Mesenchymal stem cell (in vitro differentiated cells and primary cell): Measurements from ENCODE around the gene OR2AJ1.

Source experiments
- DNase-seq: peaks from one replicate; pipeline ENCODE4 v3.0.0-alpha.2; 2013
- H2AFZ ChIP-seq: one replicate; pipeline ENCODE4 v1.6.1; 2013; ENCODE audit warnings: low read depth, mild to moderate bottlenecking, control low read depth, inconsistent platforms, low read length, moderate library complexity
- H2AK5ac ChIP-seq: 2 replicates; pipeline ENCODE4 v1.6.1; 2013; ENCODE audit warnings: low read length, moderate library complexity, mild to moderate bottlenecking, inconsistent platforms; ENCODE audit not compliant: severe bottlenecking
- H2BK120ac ChIP-seq: one replicate; pipeline ENCODE4 v1.6.1; 2013; ENCODE audit warnings: low read depth, mild to moderate bottlenecking, inconsistent platforms, low read length, moderate library complexity
- H2BK12ac ChIP-seq, 2 experiments: one replicate each; pipeline ENCODE4 v1.6.1; 2013; ENCODE audit warnings: inconsistent platforms in 2 of 2, low read length in 2 of 2, mild to moderate bottlenecking in 2 of 2, moderate library complexity in 2 of 2, control low read depth in 1 of 2
- H2BK15ac ChIP-seq: one replicate; pipeline ENCODE4 v1.6.1; 2013; ENCODE audit warnings: mild to moderate bottlenecking, low read depth, inconsistent platforms; ENCODE audit not compliant: poor library complexity, severe bottlenecking
- H2BK5ac ChIP-seq: 2 replicates; pipeline ENCODE4 v1.6.1; 2013; ENCODE audit warnings: low read depth, mild to moderate bottlenecking, low read length, control low read depth, inconsistent platforms; ENCODE audit not compliant: poor library complexity, severe bottlenecking
- H3K14ac ChIP-seq, 2 experiments: one replicate each; pipeline ENCODE4 v1.6.1; 2013; ENCODE audit warnings: inconsistent platforms in 2 of 2, low read length in 2 of 2, control low read depth in 1 of 2, mild to moderate bottlenecking in 1 of 2, moderate library complexity in 1 of 2
- H3K18ac ChIP-seq, 2 experiments: one replicate each; pipeline ENCODE4 v1.6.1; 2013; ENCODE audit warnings: inconsistent platforms in 2 of 2, low read length in 2 of 2, control low read depth in 1 of 2, low read depth in 1 of 2, mild to moderate bottlenecking in 1 of 2
- H3K23ac ChIP-seq, 2 experiments: one replicate each; pipeline ENCODE4 v1.6.1; 2013; ENCODE audit warnings: inconsistent platforms in 2 of 2, low read length in 2 of 2, mild to moderate bottlenecking in 2 of 2, moderate library complexity in 2 of 2, control low read depth in 1 of 2
- H3K27ac ChIP-seq: 2 replicates; pipeline ENCODE4 v1.5.1; 2013; ENCODE audit warnings: mild to moderate bottlenecking, moderate library complexity, low read length, control low read depth, inconsistent platforms; ENCODE audit not compliant: poor library complexity, severe bottlenecking
- H3K27me3 ChIP-seq, 2 experiments: 2 replicates each; pipeline versions ENCODE4 v1.6.1 to v1.7.0; 2013; ENCODE audit warnings: low read length in 2 of 2, mild to moderate bottlenecking in 2 of 2, moderate library complexity in 2 of 2, control low read depth in 1 of 2, inconsistent platforms in 1 of 2; ENCODE audit not compliant: control insufficient read depth in 1 of 2, insufficient read depth in 1 of 2
- H3K36me3 ChIP-seq, 2 experiments: 2 replicates each; pipeline versions ENCODE4 v1.6.1 to v1.7.0; 2013; ENCODE audit warnings: low read length in 2 of 2, control low read depth in 1 of 2, inconsistent platforms in 1 of 2, low read depth in 1 of 2, mild to moderate bottlenecking in 1 of 2; ENCODE audit not compliant: insufficient read depth in 2 of 2, control insufficient read depth in 1 of 2
- H3K4ac ChIP-seq, 2 experiments: one replicate each; pipeline ENCODE4 v1.6.1; 2013; ENCODE audit warnings: inconsistent platforms in 2 of 2, low read length in 2 of 2, mild to moderate bottlenecking in 2 of 2, moderate library complexity in 2 of 2, control low read depth in 1 of 2, low read depth in 1 of 2
- H3K4me1 ChIP-seq: 2 replicates; pipeline ENCODE4 v1.6.1; 2013; ENCODE audit warnings: low read depth, low read length, control low read depth; ENCODE audit not compliant: control insufficient read depth, insufficient read depth
- H3K4me2 ChIP-seq: 2 replicates; pipeline ENCODE4 v1.6.1; 2013; ENCODE audit warnings: low read length, mild to moderate bottlenecking, inconsistent platforms; ENCODE audit not compliant: poor library complexity, severe bottlenecking
- H3K4me3 ChIP-seq, 2 experiments: 2 replicates each; pipeline versions ENCODE4 v1.5.1 to v1.7.0; 2013; ENCODE audit warnings: low read length in 2 of 2, mild to moderate bottlenecking in 2 of 2, control low read depth in 1 of 2, low read depth in 1 of 2; ENCODE audit not compliant: insufficient read depth in 1 of 2
- H3K79me1 ChIP-seq: replicated peaks from 2 replicates; pipeline ENCODE4 v1.6.1; 2013; ENCODE audit warnings: mild to moderate bottlenecking, control low read depth, low read length, inconsistent platforms; ENCODE audit not compliant: poor library complexity, severe bottlenecking
- H3K9ac ChIP-seq: 2 replicates; pipeline ENCODE4 v1.7.0; 2013; ENCODE audit warnings: mild to moderate bottlenecking, low read length, moderate library complexity
- H3K9me3 ChIP-seq: 2 replicates; pipeline ENCODE4 v1.7.0; 2013; ENCODE audit warnings: mild to moderate bottlenecking, low read length; ENCODE audit not compliant: control insufficient read depth
- H4K8ac ChIP-seq: one replicate; pipeline ENCODE4 v1.6.1; 2013; ENCODE audit warnings: inconsistent platforms, mild to moderate bottlenecking, low read length, moderate library complexity
- H4K91ac ChIP-seq: one replicate; pipeline ENCODE4 v1.6.1; 2013; ENCODE audit warnings: mild to moderate bottlenecking, low read length, inconsistent platforms
- WGBS: methylation state at CpG from one replicate; pipeline ENCODE4 v1.1.7; 2013; ENCODE audit warnings: mixed read lengths; 5-methylcytosine and 5-hydroxymethylcytosine counted together

The OR2AJ1 gene

GRCh38 chr1:247953408-247953807 is 28.7 kb downstream of the OR2AJ1 start:
- H2BK120ac ChIP-seq = no peak overlapping the region
- no peak overlapping the region for H4K91ac ChIP-seq
- H3K4me1 ChIP-seq = no peaks in the 10 kb centered on the region
- H3K23ac ChIP-seq = no peak overlapping the region
- no peak overlapping the region for H3K27ac ChIP-seq
- no peak for DNase-seq
- peaks cover 11% of the 10 kb centered on the region for H3K9me3 ChIP-seq
- H3K9ac ChIP-seq = no peak overlapping the region
- no peak overlapping the region for H3K4me3 ChIP-seq
- H2BK12ac ChIP-seq = no peak overlapping the region
- H2AK5ac ChIP-seq = no peak overlapping the region
- H3K4me2 ChIP-seq = no peak overlapping the region
- H2BK15ac ChIP-seq = no peak overlapping the region
- H2AFZ ChIP-seq = no peak overlapping the region
- no peaks in the 10 kb centered on the region for H3K27me3 ChIP-seq
- H2BK5ac ChIP-seq = no peak overlapping the region
- no peak overlapping the region for H3K14ac ChIP-seq
- H4K8ac ChIP-seq = no peak overlapping the region
- H3K4ac ChIP-seq = no peak overlapping the region
- no peaks in the 10 kb centered on the region for H3K36me3 ChIP-seq
- H3K18ac ChIP-seq = no peak overlapping the region
- WGBS = 100% methylated on average over 1 of the region's 1 CpG
- no peaks in the 10 kb centered on the region for H3K79me1 ChIP-seq

GRCh38 chr1:247961791-247962190 is 37.1 kb downstream of the OR2AJ1 start:
- H3K36me3 ChIP-seq = no peaks in the 10 kb centered on the region
- DNase-seq = no peak
- H3K27me3 ChIP-seq = no peaks in the 10 kb centered on the region
- H3K4me3 ChIP-seq = no peak overlapping the region
- no peak overlapping the region for H4K91ac ChIP-seq
- no peak overlapping the region for H2BK12ac ChIP-seq
- H3K27ac ChIP-seq = no peak overlapping the region
- H3K4me1 ChIP-seq = no peaks in the 10 kb centered on the region
- no peak overlapping the region for H4K8ac ChIP-seq
- H2AK5ac ChIP-seq = no peak overlapping the region
- H3K9ac ChIP-seq = no peak overlapping the region
- H2AFZ ChIP-seq = no peak overlapping the region
- no peak overlapping the region for H3K23ac ChIP-seq
- H2BK15ac ChIP-seq = no peak overlapping the region
- no peaks in the 10 kb centered on the region for H3K79me1 ChIP-seq
- no peak overlapping the region for H3K4ac ChIP-seq
- H3K9me3 ChIP-seq = peaks cover 18% of the 10 kb centered on the region
- H3K14ac ChIP-seq = no peak overlapping the region
- no peak overlapping the region for H3K18ac ChIP-seq
- no peak overlapping the region for H2BK120ac ChIP-seq
- H3K4me2 ChIP-seq = no peak overlapping the region
- H2BK5ac ChIP-seq = no peak overlapping the region
- 20% methylated on average over 1 of the region's 3 CpGs for WGBS

- Histone ChIP-seq H3K14ac (no peak overlapping the region), H3K23ac (no peak overlapping the region), H2BK15ac (no peak overlapping the region), H3K4ac (no peak overlapping the region), H2BK5ac (no peak overlapping the region), H2AFZ (no peak overlapping the region), H2BK120ac (no peak overlapping the region), H3K18ac (no peak overlapping the region), H2AK5ac (no peak overlapping the region), H3K9ac (no peak overlapping the region), H3K36me3 (no peaks in the 10 kb centered on the region), H3K27me3 (no peaks in the 10 kb centered on the region), H3K79me1 (no peaks in the 10 kb centered on the region), H3K27ac (no peak overlapping the region), H4K91ac (no peak overlapping the region), H3K4me3 (no peak overlapping the region), H3K4me1 (no peaks in the 10 kb centered on the region), H3K9me3 (peaks cover 18% of the 10 kb centered on the region), H2BK12ac (no peak overlapping the region), H3K4me2 (no peak overlapping the region), H4K8ac (no peak overlapping the region)
- DNase-seq = no peak
- WGBS = 52% methylated on average over 4 of the region's 4 CpGs
Observed at GRCh38 chr1:247962911-247963588, 38.4 kb downstream of the OR2AJ1 start.

GRCh38 chr1:247964933-247965332 is 40.2 kb downstream of the OR2AJ1 start, which contains the start of gene OR2AK2:
Gene OR2AK2 (plus strand): TSS chr1:247965233. CDS start chr1:247965377, 144 bp downstream.
- H2AFZ ChIP-seq = no peak within 1 kb of the TSS
- H3K14ac ChIP-seq = no peak within 1 kb of the TSS
- no peak within 1 kb of the TSS for H3K18ac ChIP-seq
- H3K4ac ChIP-seq = no peak within 1 kb of the TSS
- H3K23ac ChIP-seq = no peak within 1 kb of the TSS
- no peak for DNase-seq
- no peaks in the 10 kb centered on the region for H3K27me3 ChIP-seq
- H3K4me2 ChIP-seq = no peak within 1 kb of the TSS
- H2BK120ac ChIP-seq = no peak within 1 kb of the TSS
- no peaks in the 10 kb centered on the region for H3K36me3 ChIP-seq
- H3K9me3 ChIP-seq = peaks cover 21% of the 10 kb centered on the region
- H3K4me3 ChIP-seq = no peak within 1 kb of the TSS
- H3K4me1 ChIP-seq = no peaks in the 10 kb centered on the region
- WGBS = no CpG with 5 or more reads among the region's 2 CpGs
- no peaks in the 10 kb centered on the region for H3K79me1 ChIP-seq
- no peak within 1 kb of the TSS for H3K9ac ChIP-seq
- H3K27ac ChIP-seq = no peak within 1 kb of the TSS
- H4K91ac ChIP-seq = no peak within 1 kb of the TSS
- no peak within 1 kb of the TSS for H2BK12ac ChIP-seq
- no peak within 1 kb of the TSS for H2AK5ac ChIP-seq
- H4K8ac ChIP-seq = no peak within 1 kb of the TSS
- no peak within 1 kb of the TSS for H2BK15ac ChIP-seq
- no peak within 1 kb of the TSS for H2BK5ac ChIP-seq
